T47D (cell line): ENCODE data around the gene NADSYN1.

Experiments used
- DNase-seq, 2 experiments: peaks; one replicate each; pipeline versions ENCODE4 v3.0.0 to v3.0.0-alpha.2; 2011 to 2012; ENCODE audit warnings: low read depth in 1 of 2, low spot score in 1 of 2
- JUND ChIP-seq: IDR thresholded peaks from 2 replicates; pipeline ENCODE4 v1.6.1; 2012; ENCODE audit warnings: low read depth
- in situ Hi-C: cut with HindIII; loops from 2 replicates; pipeline ENCODE4 v1.10.0; 2016; ENCODE audit warnings: low sequenced_read_pairs, low pct_unique_long_range_greater_than_20kb

The NADSYN1 gene

DNA sequence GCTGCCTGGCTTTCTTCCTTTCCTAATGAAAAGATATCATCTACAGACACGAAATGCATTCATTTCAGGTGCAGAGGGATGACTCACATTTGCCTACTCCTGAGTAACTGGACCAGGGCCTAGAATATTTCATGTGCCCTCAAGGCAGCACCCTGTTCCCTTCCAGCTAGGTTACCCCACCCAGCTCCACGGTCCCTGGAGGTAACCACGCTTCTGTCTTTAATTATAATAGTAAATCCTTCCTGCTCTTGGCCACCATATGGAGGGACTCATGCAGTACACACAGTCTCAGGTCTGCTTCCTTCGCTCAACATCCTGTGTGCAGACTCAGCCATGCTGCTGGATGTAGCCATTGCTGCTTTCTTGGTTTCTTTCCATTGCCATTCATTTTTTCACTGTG is 27.1 kb upstream of the NADSYN1 start:
- in situ Hi-C loops = no loop called here
- TF ChIP-seq JUND = no peak
- DNase-seq = peak; percentile 37 to 68

DNA sequence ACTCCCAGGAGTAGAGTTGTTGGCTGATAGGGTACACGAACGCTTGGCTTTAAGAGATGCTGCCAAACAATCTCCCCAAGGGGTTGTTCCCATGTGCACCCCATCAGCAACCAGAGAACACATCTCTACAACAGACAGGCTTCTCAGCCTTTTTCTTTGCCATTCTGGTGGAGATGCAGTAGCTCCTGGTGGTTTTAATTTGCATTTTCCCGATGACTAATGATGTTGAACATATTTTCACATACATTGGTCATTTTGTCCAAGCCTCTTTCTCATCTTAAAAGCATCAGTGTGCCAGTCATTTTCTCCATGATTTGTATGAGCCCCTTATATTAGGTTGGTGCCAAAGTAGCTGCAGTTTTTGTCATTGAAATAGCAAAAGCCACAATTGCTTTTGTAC is 26.6 kb upstream of the NADSYN1 start:
- in situ Hi-C loops = no loop called here

DNA sequence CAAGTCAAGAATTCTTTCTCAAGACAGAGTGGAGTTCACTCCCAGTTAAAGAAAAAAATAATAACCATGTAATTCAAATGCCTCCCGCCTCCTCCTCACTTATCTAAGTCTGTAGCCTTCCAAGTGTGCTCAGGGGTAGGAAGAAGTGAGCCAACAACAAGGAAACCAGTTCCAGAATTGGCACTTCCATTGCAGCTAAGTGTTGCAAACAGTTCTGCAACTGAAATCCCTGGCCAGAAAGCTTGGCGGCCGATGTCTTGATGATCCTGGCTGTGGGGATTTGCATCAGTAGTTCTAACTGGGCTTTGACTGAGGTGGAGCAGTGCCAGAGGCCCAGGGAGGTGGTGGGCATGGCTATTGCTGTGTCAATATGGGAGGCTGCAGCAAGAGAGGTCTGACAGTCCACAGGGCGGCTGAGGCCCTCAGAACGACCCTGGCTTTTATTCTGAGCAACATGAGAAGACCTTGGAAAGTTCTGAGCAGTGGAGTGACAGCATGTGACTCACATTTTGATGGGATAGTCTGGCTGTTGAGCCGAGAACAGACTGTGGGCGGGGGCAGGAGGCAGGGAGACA is 24.1 kb upstream of the NADSYN1 start:
- no peak for DNase-seq
- no peak for TF ChIP-seq JUND
- in situ Hi-C loops = no loop called here

More for the DNA sequence above, 26.6 kb upstream of the NADSYN1 start:
- no peak for DNase-seq
- no peak for TF ChIP-seq JUND

DNA sequence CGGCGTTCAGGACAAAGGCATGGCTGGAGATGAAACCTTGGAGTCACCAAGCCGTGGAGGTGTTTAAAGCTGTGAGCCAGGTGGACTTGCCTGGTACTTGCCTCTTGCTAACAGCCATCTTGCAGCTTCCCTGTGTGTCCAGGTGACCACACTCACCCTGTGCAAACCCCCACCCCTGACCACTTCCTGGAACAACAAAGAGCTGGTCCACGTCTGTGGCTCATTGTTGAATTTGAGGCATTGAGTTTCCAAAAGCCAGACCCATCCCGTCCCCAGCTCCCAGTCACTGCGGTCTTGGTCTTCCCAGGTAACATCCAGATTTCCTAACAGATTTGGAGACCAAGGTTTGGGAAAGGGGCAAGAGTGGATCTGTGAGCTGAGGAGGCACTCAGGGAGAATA is 23.3 kb upstream of the NADSYN1 start:
- in situ Hi-C loops = no loop called here
- DNase-seq = no peak
- TF ChIP-seq JUND = no peak

DNA sequence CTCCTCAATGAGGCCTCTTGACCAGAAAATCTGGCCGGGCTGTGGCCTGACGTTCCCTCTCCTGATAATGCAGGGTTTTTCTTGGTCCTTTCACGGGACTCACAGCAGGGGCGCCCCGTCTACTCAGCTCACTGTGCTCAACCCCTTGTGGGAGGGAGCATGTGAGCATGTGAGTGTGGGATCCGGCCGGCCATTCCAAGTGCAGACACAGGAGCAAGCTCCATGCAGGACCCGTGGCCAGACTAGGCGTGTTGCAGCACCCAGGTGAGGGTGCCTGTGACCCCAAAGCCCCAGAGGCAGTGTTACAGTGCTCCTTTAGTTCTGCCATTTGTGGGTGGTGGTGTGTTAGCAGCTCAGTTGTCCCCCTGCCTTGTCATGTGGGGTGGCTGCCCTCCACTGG is 22.8 kb upstream of the NADSYN1 start:
- no peak for DNase-seq
- TF ChIP-seq JUND = no peak
- in situ Hi-C loops = no loop called here

DNA sequence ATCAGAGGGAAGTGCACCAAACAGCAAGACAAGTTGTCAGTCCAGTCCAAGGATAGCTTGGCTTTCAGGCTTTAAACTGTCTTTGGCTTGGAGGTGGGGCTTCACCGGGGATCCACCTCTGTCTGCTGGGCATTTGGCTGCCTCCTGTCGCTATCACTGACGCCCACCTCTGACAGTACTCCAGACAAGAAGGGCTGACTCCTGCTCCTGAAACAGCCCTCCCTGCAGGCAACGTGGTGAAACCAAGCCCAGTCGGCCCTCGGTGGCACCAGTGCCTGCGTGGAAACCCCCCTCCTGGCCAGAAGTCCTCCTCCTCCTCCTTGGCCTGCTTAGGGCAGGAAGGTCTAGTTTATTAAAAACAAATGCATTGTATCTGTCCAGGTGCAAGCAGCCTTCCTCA is 21.7 kb upstream of the NADSYN1 start:
- DNase-seq = no peak
- in situ Hi-C loops = no loop called here
- TF ChIP-seq JUND = no peak

DNA sequence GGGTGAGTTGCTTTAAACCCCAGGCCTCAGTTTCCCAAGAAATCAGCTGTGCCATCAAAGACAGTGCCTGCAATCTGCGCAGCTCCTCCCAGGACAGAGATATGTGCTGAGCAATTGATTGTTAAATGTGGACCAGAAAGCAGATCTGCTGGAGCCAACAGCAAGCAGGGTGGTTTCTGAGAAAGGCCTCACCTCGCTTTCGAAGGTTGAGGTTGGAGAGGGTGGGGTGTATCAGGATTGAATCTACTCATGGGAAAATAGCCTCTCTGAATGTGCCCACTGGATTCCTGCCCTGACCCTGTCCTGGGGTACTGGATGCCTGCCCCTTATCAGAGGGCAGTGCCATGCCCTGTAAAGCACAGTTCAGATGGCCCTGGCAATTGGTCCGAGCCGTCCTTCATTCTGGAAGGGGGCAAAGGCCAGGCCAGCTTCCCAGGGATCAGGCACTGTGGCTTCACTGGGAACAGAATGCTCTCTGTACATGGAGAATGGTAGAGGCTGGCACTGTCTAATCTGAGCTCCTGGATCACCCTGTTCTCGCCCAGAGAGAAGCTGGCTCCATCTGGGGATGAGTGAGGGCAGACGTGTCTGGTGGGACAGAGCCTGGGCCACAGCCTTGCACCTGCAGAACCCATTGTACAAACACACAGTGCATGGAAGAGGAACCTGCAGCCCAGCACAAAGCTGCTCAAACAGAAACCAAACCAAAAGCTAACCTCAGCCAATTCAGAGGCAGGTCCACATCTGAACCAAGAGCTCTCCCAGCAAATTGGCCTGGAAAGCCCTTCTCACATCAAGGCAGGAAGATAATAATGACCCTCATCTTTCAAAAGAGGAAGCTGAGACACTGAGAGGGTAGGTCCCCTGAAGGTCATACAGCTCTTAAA is 20.0 kb upstream of the NADSYN1 start:
- DNase-seq = no peak
- in situ Hi-C loops = no loop called here
- no peak for TF ChIP-seq JUND

DNA sequence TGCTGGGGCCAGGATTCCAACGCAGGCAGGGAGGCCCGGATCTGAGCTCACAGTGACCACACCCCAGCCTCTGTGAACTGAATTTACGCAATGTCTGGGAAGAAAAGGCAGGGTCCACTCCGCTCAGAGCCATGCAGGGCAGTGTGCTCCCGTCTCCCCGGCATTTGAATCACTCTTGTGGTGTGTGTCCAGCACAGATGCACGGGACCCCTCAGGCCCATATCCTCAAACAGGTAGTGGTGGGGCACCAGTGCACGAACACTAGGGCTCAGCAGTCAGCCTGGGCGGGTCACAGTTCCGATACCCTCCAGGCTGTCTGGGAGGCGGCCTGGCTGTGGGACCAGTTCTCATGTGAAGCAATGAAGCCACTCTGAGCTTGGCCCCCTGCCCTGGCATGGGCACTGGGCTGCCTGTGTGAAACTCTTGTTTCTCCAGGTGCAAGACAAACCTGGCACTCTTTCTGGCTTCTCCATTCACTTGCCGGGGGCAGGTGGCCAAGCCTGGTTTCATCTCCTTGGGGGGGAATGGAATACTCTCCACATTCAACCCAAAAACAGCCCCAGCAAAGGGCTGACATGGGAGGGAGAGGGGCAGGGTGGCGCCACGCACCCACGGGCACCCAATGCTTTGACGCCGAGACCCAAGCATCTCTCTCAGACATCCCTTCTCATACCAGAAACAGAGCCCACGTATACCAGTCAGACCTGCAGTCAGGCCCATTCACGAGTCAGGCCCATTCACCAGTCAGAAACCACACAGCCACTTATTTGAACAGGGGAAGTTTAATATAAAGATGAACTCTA is 19.2 kb upstream of the NADSYN1 start:
- no peak for DNase-seq
- no peak for TF ChIP-seq JUND
- in situ Hi-C loops = no loop called here

DNA sequence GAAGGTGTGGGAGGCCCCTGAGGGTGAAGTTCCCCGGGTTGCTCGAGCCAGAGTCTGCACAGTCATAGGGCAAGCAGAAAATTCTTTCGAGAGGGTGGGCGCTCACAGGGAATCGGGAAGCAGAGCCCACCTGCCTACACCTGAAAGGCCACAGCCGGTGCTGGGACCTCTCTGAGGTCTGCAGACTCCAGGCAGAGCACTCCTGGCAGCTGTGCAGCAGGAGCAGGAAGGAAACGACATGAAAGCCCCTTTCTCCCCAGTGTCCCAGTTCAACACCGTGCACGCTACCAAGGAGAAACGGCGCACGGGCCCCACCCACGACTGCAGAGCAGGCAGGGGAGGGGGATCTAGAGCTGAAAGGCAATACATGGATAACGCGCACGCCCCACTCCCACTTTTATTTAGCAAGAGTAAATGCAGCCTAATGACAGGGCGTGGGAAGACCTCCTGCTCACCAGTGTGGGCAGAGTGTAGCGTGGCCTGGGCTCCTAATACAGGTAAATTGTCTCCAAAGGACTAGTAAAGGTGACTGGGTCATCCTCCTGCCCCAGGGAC is 18.4 kb upstream of the NADSYN1 start:
- in situ Hi-C loops = no loop called here
- DNase-seq = no peak
- TF ChIP-seq JUND = no peak

DNA sequence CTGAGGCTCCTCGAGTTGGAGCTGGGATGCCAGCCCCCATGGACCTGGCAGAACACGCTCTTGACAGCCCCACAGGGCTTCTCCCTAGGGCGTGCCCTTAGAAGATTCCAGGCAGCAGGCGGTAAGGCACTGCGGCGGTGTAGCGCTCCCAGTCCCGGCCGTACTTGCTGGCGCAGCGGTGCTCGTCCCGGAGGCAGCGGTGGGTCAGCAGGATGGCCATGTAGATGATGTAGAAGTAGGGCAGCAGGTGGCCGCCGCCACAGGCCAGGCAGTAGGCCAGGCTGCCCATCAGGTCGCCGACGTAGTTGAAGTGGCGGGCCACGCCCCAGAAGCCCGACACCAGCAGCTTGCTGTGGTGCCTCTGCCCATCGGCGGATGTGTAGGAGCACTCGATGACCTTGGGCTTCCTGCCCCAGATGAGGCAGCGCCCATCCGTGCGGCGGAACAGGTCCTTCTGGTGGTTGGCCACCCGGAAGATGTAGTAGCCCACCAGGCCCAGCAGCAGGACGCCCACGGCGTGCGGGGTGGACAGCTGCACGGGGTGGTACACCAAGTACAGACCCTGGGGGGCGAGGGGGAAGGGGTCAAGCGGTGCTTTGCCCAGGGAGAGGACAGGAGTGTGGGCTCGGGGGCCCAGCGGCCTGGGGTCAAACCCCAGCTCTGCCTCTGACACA is 17.6 kb upstream of the NADSYN1 start:
- in situ Hi-C loops = no loop called here

DNA sequence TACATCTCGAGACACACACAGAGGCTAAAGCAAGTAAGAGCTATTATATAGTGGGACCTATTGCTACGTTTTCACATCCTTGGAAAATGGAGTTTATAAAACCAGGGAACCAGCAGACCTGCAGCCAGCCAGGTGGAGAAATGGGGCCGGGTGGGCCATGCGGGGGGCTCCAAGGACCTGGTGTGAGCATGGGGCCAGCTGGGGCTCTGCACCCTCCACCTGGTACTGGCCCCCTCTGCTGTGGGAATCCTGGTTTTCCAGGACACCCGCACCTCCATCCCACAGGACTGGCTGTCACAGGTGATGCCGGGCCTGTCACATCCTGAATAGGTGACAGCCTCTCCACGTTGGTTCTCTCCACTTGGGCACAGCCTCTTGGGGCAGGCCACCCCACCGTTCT is 16.1 kb upstream of the NADSYN1 start:
- no peak for TF ChIP-seq JUND
- in situ Hi-C loops = no loop called here
- no peak for DNase-seq

More for the DNA sequence above, 17.6 kb upstream of the NADSYN1 start:
- DNase-seq = no peak
- TF ChIP-seq JUND = no peak

DNA sequence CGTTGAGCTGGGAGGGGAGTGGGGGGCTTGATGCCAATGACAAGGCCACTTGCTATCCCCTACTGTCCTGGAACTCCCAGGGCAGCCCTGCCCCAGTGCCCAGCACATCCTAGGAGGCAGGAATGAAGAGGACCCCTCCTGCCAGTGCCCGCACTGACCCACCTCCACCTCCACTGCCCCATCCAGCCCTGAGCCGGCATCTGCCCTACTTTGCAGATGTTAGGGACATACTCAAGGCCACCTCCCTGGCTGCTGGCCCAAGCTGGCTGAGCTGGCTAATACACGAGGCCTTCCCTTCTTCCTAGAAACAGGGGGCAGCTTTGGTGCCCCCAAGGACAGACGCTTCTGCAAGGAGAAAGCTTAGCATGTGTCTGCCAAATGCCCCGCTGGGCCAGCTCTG is 15.6 kb upstream of the NADSYN1 start:
- in situ Hi-C loops = no loop called here

More for the DNA sequence above, 15.6 kb upstream of the NADSYN1 start:
- no peak for TF ChIP-seq JUND
- DNase-seq = no peak
